Activated CD8-positive, alpha-beta memory T cell treated with anti-CD3 and anti-CD28 coated beads, Interleukin-2, amount 50 U/mL, for 24 hours (primary cell): ENCODE results near the gene TUBB3.
"Not testable (repeated sequence)": the region's sequence is repeated elsewhere in the genome, so short reads cannot be mapped to it uniquely, and the experiment has no call there.

Experiments used
- DNase-seq: peaks from one replicate; pipeline ENCODE4 v3.0.0-alpha.2; 2020; ENCODE audit errors: extremely low read depth

TUBB3 gene

DNA sequence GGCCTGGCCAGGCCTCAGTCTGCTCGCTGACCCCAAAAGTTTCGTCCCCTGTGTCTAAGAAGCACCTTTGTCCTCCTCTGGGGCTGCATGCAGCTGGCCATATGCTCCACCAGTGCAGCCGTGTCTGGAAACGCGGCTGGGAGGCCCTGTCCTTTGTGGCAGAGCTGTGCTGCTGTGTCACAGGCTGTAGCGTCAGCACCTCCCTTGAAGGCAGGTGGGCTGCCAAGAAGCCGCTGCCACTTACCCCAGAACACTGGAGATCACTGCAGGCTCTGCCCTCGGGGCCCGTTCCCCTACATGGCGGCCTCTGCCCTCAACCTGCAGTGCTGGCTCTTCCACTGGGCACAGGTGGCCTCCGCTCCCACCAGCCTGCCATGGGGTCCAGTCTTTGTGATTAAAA, 20.2 kb upstream of the TUBB3 start:
- DNase-seq = no peak

- DNase-seq = no peak
These were observed 19.1 kb upstream of the TUBB3 start for GRCh38 chr16:89903908-89904515.

- DNase-seq = no peak
These were observed 18.3 kb upstream of the TUBB3 start for GRCh38 chr16:89904606-89905510.

- DNase-seq = no peak
These were observed 17.5 kb upstream of the TUBB3 start for GRCh38 chr16:89905511-89906139.

- no peak for DNase-seq
These were observed 16.8 kb upstream of the TUBB3 start for GRCh38 chr16:89906140-89907025.

GRCh38 chr16:89907055-89907814, 15.9 kb upstream of the TUBB3 start:
- no peak for DNase-seq

GRCh38 chr16:89908236-89908635, 14.9 kb upstream of the TUBB3 start:
- DNase-seq = no peak

GRCh38 chr16:89909777-89910716, 13.1 kb upstream of the TUBB3 start:
- DNase-seq = no peak

- DNase-seq = no peak
These were observed 12.3 kb upstream of the TUBB3 start for GRCh38 chr16:89910717-89911354.

DNA sequence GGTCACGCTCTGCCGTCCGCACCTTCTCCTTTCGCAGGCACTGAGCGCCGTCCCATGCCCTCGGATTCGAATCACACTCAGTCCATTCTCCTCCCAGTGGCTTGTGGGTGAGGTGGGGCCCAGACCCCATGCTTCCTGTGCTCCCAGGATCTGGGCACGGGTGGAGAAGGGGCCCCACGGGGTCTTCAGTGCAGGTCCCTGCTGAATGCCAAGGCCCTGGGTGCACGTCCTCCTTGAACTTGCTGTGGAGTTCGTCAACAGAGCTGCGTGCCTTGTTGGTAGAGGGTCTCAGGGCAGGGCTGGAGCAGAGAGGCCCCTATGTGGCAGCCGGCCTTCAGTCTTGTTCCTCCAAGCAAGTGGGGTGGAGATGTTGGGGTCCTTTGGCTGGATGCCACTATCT, 11.8 kb upstream of the TUBB3 start:
- no peak for DNase-seq

GRCh38 chr16:89912143-89912542, 11.0 kb upstream of the TUBB3 start:
- DNase-seq = no peak

DNA sequence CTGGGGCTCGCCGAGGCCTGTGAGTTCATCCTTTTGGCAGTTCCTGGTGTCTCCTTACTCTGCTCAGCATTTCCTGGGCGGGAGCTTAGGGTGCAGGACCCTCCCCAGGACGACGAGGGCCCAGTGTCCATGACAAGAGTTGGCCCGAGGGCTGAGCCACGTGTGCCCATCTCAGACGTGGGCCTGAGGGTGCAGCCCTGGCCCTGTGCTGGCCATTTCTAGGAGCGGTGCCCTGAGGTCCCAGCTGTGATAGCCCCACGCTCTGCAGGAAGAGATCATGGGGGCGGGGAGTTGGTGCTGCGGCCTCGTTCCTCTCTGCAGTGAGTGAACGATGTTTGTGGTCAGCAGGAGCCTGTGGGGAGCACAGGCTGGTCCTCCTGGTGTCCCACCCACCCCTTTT, 10.5 kb upstream of the TUBB3 start:
- no peak for DNase-seq

DNA sequence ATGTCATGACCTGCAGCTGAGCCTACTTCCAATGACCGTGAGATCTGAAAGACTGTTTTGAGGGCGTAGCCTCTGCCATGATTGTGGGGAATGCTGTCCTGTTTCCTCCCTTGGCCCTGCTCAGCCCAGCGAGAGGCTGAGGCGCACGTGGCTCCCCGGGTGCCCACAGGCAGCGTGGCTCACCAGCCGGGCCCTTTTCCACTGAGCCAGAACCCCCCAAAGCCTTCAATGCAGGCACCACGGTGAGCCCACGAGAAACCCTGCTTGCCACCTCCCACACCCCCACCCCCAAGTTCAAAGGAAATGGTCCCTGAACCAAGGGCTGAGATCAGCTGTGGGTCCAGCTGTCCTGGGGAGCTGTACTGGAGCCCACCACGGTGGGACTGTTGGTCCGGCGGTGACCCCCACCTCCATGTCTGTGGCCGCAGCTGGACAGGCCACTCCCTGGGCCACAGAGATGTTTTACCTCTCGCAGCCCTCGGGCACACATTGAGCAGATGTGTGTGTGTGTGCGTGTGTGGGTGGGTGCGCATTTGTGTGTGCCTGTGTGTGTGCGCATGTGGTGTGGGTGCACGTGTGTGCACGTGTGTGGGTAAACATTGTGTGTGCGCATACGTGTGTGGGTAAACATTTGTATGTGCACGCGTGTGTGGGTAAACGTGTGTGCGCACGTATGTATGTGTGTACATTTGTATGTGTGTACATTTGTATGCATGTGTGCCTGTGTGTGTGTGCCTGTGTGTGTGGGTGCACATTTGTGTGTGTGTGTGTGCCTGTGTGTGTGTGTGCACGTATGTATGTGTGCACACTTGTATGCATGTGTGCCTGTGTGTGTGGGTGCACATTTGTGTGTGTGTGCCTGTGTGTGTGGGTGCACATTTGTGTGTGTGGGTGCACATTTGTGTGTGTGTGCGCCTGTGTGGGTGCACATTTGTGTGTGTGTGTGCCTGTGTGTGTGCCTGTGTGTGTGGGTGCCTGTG, 9.4 kb upstream of the TUBB3 start:
- no peak for DNase-seq

- not testable (repeated sequence) for DNase-seq
These were observed 8.4 kb upstream of the TUBB3 start for GRCh38 chr16:89914642-89915285.

- no peak for DNase-seq
These were observed 7.6 kb upstream of the TUBB3 start for GRCh38 chr16:89915303-89916232.

GRCh38 chr16:89917773-89918452, 5.2 kb upstream of the TUBB3 start:
- peak; percentile 43 for DNase-seq
